ENCODE data around the gene LCMT1. TPM values are rescaled to one million over a fixed set of nuclear protein-coding genes. Genes with fewer than 3 reads are reported as not detected.

LCMT1 gene
- total RNA-seq, 1 experiment from 2014 or later: 44.2 TPM

Other genes with a start within 250 kb of the LCMT1 start
- 113 TPM for gene ARHGAP17, start 96.4 kb upstream of the LCMT1 start, total RNA-seq (2021; ENCODE audit: unreplicated experiment)
- gene AQP8, start 105.2 kb downstream of the LCMT1 start, total RNA-seq (2021; ENCODE audit: unreplicated experiment): 0.18 TPM
- 11.4 TPM for gene ZKSCAN2, start 146.1 kb downstream of the LCMT1 start, total RNA-seq (2021; ENCODE audit: unreplicated experiment)